Measurements from ENCODE around the gene GALNT2. TPM values are rescaled to one million over a fixed set of nuclear protein-coding genes. Genes with fewer than 3 reads are reported as not detected.

The GALNT2 gene
- total RNA-seq, 1 donor from 2014 or later, result 28.3 TPM

GRCh38 chr1:230065161-230065560, 1.9 kb upstream of the GALNT2 start:
- Histone ChIP-seq H3K4me1 (peaks cover 37% of the 10 kb centered on the region), H3K9me3 (replicated peaks) (peaks cover 28% of the 10 kb centered on the region), H3K36me3 (no peaks in the 10 kb centered on the region), H3K27me3 (ENCODE audit: low read depth) (no peaks in the 10 kb centered on the region), H3K4me3 (no peak overlapping the region), H3K27ac (replicated peaks) (peak overlapping the region; percentile 93)
- DNase-seq, result no peak
- intact Hi-C loops (cut with micrococcal nuclease), result no loop called here
- no peak for TF ChIP-seq CTCF (IDR thresholded peaks at IDR 0.05; ENCODE audit: borderline replicate concordance)

GRCh38 chr1:230065571-230065970, 1.5 kb upstream of the GALNT2 start:
- H3K27ac ChIP-seq (replicated peaks), result peak overlapping the region; percentile 93
- H3K27me3 ChIP-seq (ENCODE audit: low read depth), result no peaks in the 10 kb centered on the region
- H3K9me3 ChIP-seq (replicated peaks), result peaks cover 24% of the 10 kb centered on the region
- no peaks in the 10 kb centered on the region for H3K36me3 ChIP-seq
- DNase-seq, result no peak
- peaks cover 41% of the 10 kb centered on the region for H3K4me1 ChIP-seq
- TF ChIP-seq CTCF (IDR thresholded peaks at IDR 0.05; ENCODE audit: borderline replicate concordance), result no peak
- intact Hi-C loops (cut with micrococcal nuclease), result no loop called here
- no peak overlapping the region for H3K4me3 ChIP-seq

- Histone ChIP-seq H3K36me3 (no peaks in the 10 kb centered on the region), H3K4me3 (peak overlapping the region; percentile 95), H3K27me3 (ENCODE audit: low read depth) (no peaks in the 10 kb centered on the region), H3K4me1 (peaks cover 45% of the 10 kb centered on the region), H3K9me3 (replicated peaks) (peaks cover 20% of the 10 kb centered on the region), H3K27ac (replicated peaks) (peak overlapping the region; percentile 93)
- intact Hi-C loops (cut with micrococcal nuclease), result no loop called here
- TF ChIP-seq CTCF (IDR thresholded peaks at IDR 0.05; ENCODE audit: borderline replicate concordance), result no peak
- no peak for DNase-seq
Observed at GRCh38 chr1:230066031-230066430, 1.0 kb upstream of the GALNT2 start.

- Histone ChIP-seq H3K36me3 (no peaks in the 10 kb centered on the region), H3K4me3 (peak overlapping the region; percentile 95), H3K4me1 (peaks cover 48% of the 10 kb centered on the region), H3K27me3 (ENCODE audit: low read depth) (no peaks in the 10 kb centered on the region), H3K27ac (replicated peaks) (peak overlapping the region; percentile 93), H3K9me3 (replicated peaks) (peaks cover 7% of the 10 kb centered on the region)
- intact Hi-C loops (cut with micrococcal nuclease), result no loop called here
- no peak for DNase-seq
- no peak for TF ChIP-seq CTCF (IDR thresholded peaks at IDR 0.05; ENCODE audit: borderline replicate concordance)
Observed at GRCh38 chr1:230067419-230067870, 407 bp downstream of the GALNT2 start.

GRCh38 chr1:230067871-230068620, 1.0 kb downstream of the GALNT2 start:
- H3K27me3 ChIP-seq (ENCODE audit: low read depth), result no peaks in the 10 kb centered on the region
- H3K9me3 ChIP-seq (replicated peaks), result peaks cover 1% of the 10 kb centered on the region
- H3K27ac ChIP-seq (replicated peaks), result peak overlapping the region; percentile 93
- DNase-seq, result peak; percentile 41
- intact Hi-C loops (cut with micrococcal nuclease), result no loop called here
- no peaks in the 10 kb centered on the region for H3K36me3 ChIP-seq
- peak; percentile 42 for TF ChIP-seq CTCF (IDR thresholded peaks at IDR 0.05; ENCODE audit: borderline replicate concordance)
- H3K4me3 ChIP-seq, result peak overlapping the region; percentile 95
- H3K4me1 ChIP-seq, result peaks cover 54% of the 10 kb centered on the region

All from left ventricle myocardium inferior (tissue), 1 donor.